Left cardiac atrium (tissue), 4 donors: Measurements from ENCODE around the gene PTK6. TPM values are rescaled to one million over a fixed set of nuclear protein-coding genes. Genes with fewer than 3 reads are reported as not detected.

ENCODE experiments used
- ATAC-seq, 2 donors: fragments of 200-7000 bp; cut with Tn5 transposase; one replicate each; pipeline ENCODE4 v1.9.1; 2020; ENCODE audit warnings: mild to moderate bottlenecking in 2 of 2, moderate library complexity in 2 of 2
- DNase-seq: peaks from one replicate; pipeline ENCODE4 v3.0.0-alpha.2; 2020
- intact Hi-C, 2 donors: fragments of 100-400 bp; cut with DNase I; formaldehyde crosslinking; loops; one replicate each; pipeline versions ENCODE4 v1.14.1 to v1.15.1; 2022 to 2023
- total RNA-seq, 2 donors: library from RNA; stranded (reverse); fragmentation: NEBNext Ultra II Directional; extraction: Animal tissue kit (Norgen Biotek cat#: 25700); gene quantifications; one replicate each; pipeline ENCODE4 v1.2.1, GENCODE V29; 2021
- donor health status: DM: no; HTN: yes; CAD: no.
- donor health status: DM: no; HTN: yes; CAD: no; lungs with severe emphysema.
- donor health status: DM: yes; HTN: yes; CAD: no.
- donor health status: Dilated cardiomyopathy.

Gene PTK6
- total RNA-seq, 2 donors from 2014 or later, result 0.29 TPM; not detected in 1

- ATAC-seq (no peak), DNase-seq (no peak)
- intact Hi-C loops, result no loop called here
Measured at GRCh38 chr20:63502671-63503172, 34.5 kb downstream of the PTK6 start.

GRCh38 chr20:63501818-63502670, 35.1 kb downstream of the PTK6 start:
- ATAC-seq, result peak; percentile 38 to 48
- DNase-seq, result peak; percentile 72
- intact Hi-C loops, result no loop called here

GRCh38 chr20:63500902-63501817, 36.0 kb downstream of the PTK6 start:
- no peak for DNase-seq
- peak in 1 of 2 donors; percentile 4 for ATAC-seq
- intact Hi-C loops, result no loop called here

- intact Hi-C loops, result no loop called here
- ATAC-seq (peak in 1 of 2 donors; percentile 1), DNase-seq (no peak)
Measured at GRCh38 chr20:63500151-63500901, 36.9 kb downstream of the PTK6 start.

- DNase-seq (no peak), ATAC-seq (no peak)
- intact Hi-C loops, result no loop called here
Measured at GRCh38 chr20:63499338-63499969, 37.7 kb downstream of the PTK6 start.

- peak; percentile 3 to 46 for ATAC-seq
- peak; percentile 67 for DNase-seq
- intact Hi-C loops, result no loop called here
Measured at GRCh38 chr20:63498960-63499337, 38.2 kb downstream of the PTK6 start, which contains the start of gene EEF1A2. EEF1A2 (minus strand) TSS chr20:63499083; CDS start chr20:63497763, 1,320 bp downstream.

GRCh38 chr20:63497946-63498935, 38.9 kb downstream of the PTK6 start:
- intact Hi-C loops, result no loop called here
- peak; percentile 74 for DNase-seq
- peak; percentile 31 to 66 for ATAC-seq

GRCh38 chr20:63497138-63497945, 39.8 kb downstream of the PTK6 start:
- no peak for DNase-seq
- intact Hi-C loops, result no loop called here
- peak; percentile 41 to 43 for ATAC-seq

- DNase-seq, result no peak
- ATAC-seq, result no peak
- intact Hi-C loops, result loop anchor here in 1 of 2 donors (1.0 kb wide), 1 partner anchor 24 kb away; the partner anchor contains the start of gene PPDPF
Measured at GRCh38 chr20:63496596-63497120, 40.5 kb downstream of the PTK6 start.

GRCh38 chr20:63495741-63496595, 41.2 kb downstream of the PTK6 start:
- DNase-seq, result peak; percentile 75
- intact Hi-C loops, result loop anchor here in 1 of 2 donors (1.0 kb wide), 1 partner anchor 24 kb away; the partner anchor contains the start of gene PPDPF
- ATAC-seq, result peak; percentile 30 to 47

GRCh38 chr20:63495167-63495720, 41.9 kb downstream of the PTK6 start:
- intact Hi-C loops, result no loop called here
- ATAC-seq, result no peak
- DNase-seq, result no peak

GRCh38 chr20:63494420-63495166, 42.6 kb downstream of the PTK6 start:
- intact Hi-C loops, result no loop called here
- ATAC-seq (no peak), DNase-seq (peak; percentile 18)

GRCh38 chr20:63494084-63494419, 43.1 kb downstream of the PTK6 start:
- peak; percentile 15 for DNase-seq
- ATAC-seq, result no peak
- intact Hi-C loops, result no loop called here

GRCh38 chr20:63493563-63494020, 43.6 kb downstream of the PTK6 start:
- intact Hi-C loops, result no loop called here
- DNase-seq (peak; percentile 27), ATAC-seq (no peak)
